T1000 (cell line): ENCODE data around the gene HOXA4.
A peak's percentile ranks its signal among the peaks of the same experiment; 100 is the strongest.

Experiments used
- DNase-seq: peaks from one replicate; lab custom pipeline; 2025; ENCODE audit warnings: mixed read lengths; lab: John Stamatoyannopoulos, UW

Gene HOXA4

DNA sequence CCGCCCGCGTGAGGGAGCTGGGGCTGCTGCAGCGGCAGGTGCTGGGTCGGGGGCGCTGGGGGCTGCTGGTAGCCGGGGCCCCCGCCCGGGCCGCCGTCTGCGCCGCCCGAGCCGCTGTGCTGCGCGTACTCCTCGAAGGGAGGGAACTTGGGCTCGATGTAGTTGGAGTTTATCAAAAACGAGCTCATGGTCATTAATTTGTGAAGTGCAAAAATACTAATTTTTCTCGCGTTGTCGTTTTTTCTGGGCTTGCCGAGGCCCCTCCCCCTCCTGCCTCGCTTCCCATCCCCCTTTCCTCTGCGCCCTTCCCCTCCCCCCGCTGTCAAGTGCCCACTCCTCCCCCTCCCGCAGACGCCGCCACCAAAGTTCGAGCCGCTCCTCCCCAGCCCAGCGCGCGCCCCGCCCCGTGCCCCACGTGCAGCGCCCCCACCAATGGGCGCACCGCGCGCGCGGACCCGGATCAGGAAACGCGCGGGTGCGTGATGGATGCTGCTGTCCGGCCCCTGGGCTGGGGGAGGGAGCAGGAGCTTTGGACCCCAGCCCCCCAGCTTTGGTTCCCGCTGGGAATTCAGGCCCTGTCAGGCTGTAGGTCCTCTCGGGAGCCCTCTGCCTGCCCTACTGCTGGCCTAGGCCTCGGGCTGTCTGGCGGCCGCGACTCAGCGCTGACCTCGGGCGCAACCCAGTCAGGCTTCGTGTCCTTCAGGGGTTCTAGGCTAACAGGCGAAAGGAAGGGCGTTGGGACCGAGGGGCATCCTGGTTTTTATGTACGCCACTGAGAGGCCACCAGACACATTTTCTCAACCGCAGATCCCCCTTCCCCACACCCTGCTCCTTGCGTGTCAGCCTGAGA lies at the start of gene HOXA4:
Gene HOXA4, minus strand, starts transcription at position 218 of the 850 bp plus-strand sequence. Its CDS starts 24 bp downstream, at position 194.
- DNase-seq: peak; percentile 73

- no peak for DNase-seq
Observed at GRCh38 chr7:27179503-27180430, 49.2 kb upstream of the HOXA4 start.

DNA sequence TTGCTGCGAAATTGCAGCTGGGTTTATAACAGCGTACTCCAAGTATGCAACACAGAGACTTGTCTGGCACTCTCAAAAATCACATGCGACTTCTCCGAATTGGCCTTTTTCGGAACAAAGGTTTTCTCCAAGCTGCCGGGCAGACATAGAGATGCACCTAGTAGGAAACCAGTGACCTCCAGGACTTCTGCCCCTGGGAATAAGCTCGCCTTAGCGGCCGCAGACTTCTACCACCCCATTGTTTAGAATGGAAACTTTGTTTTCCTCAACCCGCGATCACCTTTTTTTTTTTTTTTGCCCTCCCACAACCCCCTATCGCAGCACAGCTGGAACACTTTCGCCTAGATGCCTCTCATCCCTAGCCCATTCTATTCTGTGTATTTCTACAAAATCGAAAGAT lies 48.5 kb upstream of the HOXA4 start:
- no peak for DNase-seq

- no peak for DNase-seq
Observed at GRCh38 chr7:27178366-27178765, 47.8 kb upstream of the HOXA4 start.

DNA sequence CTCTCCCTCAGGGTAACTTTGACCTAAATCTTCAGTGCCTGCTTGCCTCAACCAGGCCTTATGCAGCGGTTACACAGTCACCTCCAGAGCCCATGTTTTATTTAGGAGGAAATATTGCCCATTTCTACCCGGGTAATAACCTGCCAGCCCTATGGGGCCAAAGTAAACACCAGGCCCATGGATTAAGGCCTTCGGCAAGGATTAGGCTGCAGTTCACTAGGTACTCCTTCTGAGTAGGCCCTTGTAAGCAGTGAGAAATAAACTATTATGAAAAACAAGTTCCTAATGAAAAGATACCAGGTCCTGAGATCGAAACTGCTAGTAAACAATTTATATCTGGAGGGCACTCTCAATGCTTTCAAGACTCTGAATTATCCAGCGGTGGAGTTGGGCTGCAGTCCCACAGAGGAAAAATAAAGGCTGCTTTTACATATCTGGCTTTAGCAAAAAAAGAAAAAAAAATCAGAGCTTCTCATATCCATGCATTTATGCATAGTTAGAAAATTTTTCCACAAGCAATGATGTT lies 47.3 kb upstream of the HOXA4 start:
- no peak for DNase-seq

DNA sequence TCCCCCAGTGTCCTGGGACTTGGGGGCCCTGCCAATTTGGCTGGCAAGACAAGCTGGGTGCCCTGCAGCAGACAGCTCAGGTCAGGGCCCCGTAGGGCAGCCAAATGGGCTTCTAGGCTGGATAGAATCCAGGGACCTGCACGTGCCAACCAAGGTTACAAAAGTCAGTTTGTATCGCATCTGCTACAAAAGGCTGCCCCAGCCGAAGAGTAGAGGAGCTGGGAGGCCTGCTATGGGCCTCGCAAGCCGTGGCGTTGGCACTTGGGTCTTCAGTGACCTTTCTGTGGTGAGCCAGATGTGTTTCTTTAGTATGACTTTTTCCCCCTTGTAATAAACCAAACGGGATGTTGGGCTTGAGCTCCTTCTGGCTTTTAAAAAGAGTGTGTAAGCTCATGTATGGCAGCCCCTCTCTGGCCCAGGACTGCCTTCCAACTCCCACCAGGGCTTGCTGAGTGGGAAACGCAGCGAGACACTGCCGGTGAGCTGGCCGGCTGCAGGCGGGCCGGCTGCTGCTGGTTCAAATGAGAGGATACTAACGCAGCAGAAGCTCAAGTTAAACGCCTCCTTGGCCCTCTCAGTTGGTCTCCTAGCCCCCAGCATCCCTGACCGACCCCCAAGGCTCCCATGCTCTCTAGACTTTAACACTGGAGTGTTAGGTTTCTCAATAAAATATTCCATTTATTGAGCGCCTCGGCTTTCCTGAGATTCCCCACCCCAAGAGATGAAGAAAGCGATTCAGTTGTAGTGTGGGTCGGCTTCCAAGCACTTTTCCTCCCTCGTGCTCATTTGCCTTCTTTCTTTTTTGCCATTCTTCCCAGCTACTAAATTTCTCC lies 46.6 kb upstream of the HOXA4 start:
- no peak for DNase-seq

GRCh38 chr7:27176524-27176845 lies 45.9 kb upstream of the HOXA4 start:
- no peak for DNase-seq

DNA sequence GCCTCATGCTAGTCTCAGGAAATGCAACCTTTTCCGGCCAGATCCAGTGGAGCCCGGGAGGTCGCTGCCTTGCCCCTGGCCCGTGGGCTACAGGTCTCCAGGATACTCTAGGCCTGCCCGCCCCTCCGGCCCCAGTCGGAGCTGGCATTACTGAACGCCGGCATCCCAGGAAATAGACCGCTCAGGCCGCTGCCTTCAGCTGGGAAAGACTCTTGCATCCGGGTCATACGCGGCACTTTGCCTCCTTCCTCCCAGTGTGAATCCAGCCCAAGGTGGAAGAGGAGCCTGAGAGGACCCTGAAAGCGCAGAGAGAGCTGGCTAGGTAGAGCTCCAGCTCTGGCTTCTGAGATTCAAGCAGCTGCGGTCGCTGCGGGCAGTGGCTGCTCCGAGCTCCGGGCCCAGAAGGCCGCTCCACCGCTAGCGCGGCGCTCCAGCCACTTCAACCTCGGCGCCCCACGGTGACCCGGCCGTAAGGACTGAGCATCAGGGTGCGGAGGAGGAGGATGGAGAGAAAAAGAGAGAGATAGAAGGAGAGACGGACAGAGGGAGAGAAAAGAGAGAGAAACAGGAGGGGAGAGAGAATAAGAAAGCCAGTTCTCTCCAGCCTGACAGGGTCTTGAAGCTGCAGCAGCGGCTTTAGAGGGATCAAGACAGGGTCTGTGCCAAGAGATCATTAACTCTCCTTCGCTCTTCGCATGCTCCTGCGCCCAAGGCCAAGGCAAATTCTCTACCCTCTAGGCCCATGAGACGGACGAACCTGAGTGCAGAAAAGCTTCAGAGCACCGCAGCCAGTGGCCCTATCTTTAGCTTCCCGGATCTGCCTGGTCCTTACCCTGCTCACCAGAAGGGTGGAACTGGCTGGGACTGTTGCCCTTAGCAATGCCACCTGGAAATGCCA lies 45.3 kb upstream of the HOXA4 start:
- no peak for DNase-seq

DNA sequence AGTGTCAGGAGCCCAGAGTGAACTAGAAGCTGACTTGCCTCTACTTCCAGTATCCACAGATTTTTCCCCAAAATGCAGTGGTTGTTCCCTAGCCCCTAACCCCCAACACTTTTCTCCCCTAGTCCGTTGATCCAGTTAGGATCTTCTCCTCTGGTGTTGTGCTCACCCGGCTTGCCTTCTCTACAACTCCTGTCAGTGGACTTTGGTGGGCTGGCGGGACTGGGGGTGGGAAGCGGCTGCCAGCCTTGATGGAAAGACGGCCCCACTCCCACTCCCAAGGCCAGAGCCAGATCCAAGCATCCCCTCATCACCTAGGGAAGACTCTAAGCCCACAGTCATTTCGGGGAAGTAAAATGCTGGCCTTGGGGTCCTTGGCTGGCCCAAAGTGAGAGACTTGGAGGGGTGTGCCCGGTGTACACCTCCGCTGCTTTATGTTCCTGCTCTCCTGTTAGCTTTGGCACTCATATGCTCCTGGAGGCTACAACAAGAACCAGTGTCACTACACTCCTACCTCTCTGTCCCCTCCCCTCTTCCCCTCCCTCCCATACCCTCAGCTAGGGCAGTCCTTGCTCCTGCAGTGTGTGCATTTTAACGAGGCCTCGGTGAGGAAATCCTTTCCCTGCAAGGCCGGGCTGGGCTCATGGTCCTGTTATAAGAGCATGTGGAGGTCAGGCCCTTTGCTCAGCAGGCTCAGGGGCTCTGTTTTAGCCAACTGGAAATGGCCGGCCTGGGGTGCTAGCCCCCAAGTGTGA lies 44.5 kb upstream of the HOXA4 start:
- no peak for DNase-seq

DNA sequence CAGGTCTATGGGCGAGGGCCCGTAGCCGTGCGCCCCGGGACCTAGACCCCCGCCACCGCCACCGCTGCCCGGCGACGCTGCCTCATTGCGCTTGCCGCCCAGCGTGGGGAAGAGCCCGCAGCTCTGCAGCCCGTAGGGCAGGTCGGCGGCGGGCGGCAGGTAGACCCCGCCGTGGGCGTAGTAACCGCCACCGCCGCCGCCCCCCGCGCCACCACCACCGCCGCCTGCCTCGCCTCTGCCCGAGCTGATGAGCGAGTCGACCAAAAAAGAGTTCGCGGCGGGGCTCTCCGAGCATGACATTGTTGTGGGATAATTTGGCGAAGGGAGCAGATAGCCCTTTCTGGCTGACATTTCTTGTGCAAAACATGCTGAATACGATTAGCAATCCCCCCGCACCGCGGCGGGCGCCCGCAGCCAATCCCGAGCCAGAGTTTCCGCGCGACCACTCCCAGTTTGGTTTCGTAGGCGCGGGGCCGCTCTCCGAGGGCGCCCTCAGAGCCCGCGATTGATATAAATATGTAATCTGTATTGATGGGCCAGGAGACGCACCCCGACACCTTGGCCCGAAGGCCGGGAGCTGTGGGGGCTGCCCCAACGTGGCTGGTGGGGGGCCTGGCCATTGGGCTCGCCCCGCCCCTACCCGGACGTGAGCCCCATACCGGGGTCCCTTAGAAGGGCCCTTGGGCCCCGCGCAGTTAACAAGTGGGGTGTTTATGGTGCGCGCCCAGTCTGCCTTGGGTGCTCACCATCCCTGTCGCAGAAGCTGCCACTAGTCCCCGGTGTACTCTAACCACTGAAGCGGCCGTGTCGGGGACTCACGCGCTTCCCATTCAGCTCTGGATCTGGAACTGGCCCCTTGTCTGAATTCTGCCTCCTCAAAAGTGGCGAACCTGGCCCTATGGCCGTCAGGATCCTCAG lies 43.7 kb upstream of the HOXA4 start, which contains the start of gene HOXA10:
Gene HOXA10, minus strand, starts transcription at position 365 of the 918 bp plus-strand sequence. Its CDS starts 14 bp downstream, at position 351.
- DNase-seq: no peak

DNA sequence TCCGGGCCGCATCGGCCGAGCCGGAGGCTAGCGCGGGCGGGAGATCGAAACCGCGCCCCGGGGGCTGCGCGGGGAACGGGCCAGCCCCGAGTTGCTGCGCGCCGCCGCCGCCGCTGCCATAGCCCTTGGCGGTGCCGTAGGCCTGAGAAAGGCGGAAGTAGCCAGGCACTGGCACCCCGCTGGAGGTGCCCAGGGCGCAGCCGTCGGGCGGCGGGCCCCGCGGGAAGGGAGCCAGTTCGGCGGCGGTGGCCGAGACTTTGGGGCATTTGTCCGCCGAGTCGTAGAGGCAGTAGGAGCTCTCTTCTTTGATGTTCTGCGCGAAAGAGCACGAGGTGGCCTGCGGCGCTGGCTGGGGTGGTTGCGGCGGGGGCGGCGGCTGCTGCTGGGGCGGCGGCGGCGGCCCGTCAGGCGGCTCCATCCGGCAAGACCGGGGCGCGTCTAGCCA lies 43.0 kb upstream of the HOXA4 start:
- DNase-seq: peak; percentile 59

DNA sequence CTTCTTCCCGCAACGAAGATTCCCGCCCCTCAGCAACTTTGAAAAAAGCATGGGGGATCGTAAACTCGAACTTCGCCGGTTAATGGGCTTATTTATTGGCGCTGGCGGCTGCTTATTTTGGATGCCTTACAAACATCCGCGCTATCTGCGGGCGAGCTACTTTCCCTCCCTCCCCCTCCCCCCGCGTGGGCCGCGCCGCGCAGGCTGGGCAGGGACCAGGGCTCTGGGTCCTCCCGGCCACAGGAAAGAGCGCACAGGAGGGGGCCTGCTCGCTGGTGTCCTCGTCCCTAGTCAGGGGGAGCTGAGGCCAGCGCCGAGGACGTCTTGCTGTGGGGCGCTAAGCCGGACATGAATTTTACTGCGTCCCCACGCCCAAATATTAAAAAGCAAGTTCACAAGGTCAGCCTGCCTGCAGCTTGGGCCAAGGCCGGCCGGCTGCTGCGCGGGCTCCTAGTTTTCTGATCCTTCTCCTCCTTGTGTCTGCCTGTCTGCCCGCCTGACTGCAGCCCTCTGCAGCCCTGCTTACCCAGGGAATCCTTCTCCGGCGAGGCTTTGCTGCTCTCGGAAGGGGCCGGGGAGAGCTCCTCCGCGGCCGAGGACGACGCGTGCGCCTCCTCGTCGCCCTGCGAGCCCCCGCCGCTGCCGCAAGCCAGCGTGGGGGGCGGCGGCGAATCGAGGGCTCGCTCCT lies 42.4 kb upstream of the HOXA4 start:
- peak; percentile 61 for DNase-seq

- DNase-seq: no peak
Observed at GRCh38 chr7:27172315-27172774, 41.8 kb upstream of the HOXA4 start.

DNA sequence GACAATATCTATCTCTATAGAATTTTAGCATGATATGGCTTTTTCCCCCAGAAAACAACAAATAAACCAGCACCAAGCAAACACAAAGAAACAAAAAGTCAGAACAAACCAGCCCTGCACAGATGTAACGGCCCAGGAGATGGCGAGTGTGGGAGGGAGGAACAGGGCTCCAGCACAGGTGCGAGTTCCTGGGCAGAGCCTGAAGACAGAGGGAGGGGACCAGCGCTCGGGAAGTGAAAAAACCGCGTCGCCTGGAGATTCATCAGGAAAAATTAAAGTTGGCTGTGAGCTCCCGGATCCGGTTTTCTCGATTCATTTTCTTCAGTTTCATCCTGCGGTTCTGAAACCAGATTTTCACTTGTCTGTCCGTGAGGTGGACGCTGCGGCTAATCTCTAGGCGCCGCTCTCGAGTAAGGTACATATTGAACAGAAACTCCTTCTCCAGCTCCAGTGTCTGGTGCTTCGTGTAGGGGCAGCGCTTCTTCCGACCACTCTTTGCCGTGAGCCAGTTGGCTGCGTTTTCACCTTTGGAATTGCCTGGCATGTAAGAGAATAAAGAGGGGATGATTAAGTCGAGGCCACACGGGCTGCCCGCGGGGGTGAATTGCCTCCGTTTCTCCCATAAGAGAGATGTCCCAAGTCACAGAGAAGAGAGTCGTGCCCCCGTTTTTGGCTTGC lies 41.2 kb upstream of the HOXA4 start:
- DNase-seq: no peak

DNA sequence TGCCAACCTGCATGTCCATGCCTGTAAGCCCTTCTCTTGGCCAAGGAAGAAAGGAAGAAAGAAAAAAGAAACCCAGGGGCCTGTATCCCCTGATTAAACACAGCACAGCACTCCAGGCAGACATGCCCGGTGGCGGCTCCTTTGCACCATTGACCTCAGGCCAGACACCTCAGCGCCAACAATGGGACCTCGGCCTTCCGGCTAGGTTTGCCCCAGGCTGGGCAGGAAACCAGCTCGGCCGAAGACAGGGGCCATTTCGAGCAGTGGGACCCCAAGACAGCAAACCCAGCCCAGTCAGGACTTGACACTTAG lies 40.7 kb upstream of the HOXA4 start:
- no peak for DNase-seq

DNA sequence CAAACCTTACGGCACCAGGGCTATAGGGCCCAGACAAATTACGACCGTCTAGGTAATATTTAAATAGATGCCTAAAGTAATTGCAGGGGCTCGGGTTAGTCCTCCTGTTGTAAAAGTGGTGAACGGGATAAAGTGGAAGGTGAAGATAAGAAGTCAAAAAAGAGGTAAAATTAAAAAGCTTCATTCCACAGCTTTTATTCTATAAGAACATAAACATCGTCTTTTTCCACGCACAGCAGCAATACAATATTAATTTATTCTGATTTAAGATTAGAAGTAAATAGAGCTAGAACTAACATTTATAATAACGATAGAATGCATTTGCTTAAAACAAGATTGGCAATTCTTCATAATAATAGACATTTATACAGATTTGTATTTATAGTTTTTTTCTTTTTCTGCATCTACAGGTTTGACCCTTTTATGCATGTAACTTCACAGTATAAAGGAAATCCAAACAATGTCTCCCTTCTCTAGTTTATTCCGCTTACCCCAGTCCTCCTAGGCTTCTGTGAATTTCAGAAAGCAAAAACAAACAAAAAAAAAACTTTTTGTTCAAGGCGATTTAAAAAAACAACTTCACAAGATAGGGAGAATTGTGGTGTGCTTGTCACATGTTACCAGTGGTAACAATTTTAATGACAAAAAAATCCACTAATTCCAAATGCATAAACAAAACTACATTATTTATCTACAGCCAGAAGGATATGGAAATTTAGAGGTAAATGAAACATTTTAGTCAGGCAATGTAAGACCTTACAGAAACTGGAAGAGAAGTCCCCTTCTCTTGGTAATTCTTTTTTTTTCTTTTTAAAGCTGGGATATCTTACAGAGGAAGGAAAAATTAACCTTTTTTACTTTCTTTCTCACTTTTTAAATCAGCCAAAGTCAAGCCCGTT lies 40.1 kb upstream of the HOXA4 start:
- DNase-seq: no peak
